ENCODE data around the gene OR14I1.
"Not testable (repeated sequence)": the region's sequence is repeated elsewhere in the genome, so short reads cannot be mapped to it uniquely, and the experiment has no call there.

Gene OR14I1

GRCh38 chr1:248695451-248696132 lies 7.0 kb downstream of the OR14I1 start:
- in situ Hi-C loops (cut with HindIII; ENCODE audit: low pct_ligation_motif_present, low pct_unique_long_range_greater_than_20kb, low sequenced_read_pairs), result no loop called here
- no peak for DNase-seq

GRCh38 chr1:248691567-248692155 lies 10.9 kb downstream of the OR14I1 start:
- DNase-seq, result no peak
- in situ Hi-C loops (cut with HindIII; ENCODE audit: low pct_ligation_motif_present, low pct_unique_long_range_greater_than_20kb, low sequenced_read_pairs), result no loop called here

- no peak for DNase-seq
- in situ Hi-C loops (cut with HindIII; ENCODE audit: low pct_ligation_motif_present, low pct_unique_long_range_greater_than_20kb, low sequenced_read_pairs), result no loop called here
These were observed 13.9 kb downstream of the OR14I1 start for GRCh38 chr1:248688527-248689298.

GRCh38 chr1:248686815-248687214 lies 15.8 kb downstream of the OR14I1 start:
- in situ Hi-C loops (cut with HindIII; ENCODE audit: low pct_ligation_motif_present, low pct_unique_long_range_greater_than_20kb, low sequenced_read_pairs), result no loop called here
- DNase-seq, result peak; percentile 42

- in situ Hi-C loops (cut with HindIII; ENCODE audit: low pct_ligation_motif_present, low pct_unique_long_range_greater_than_20kb, low sequenced_read_pairs), result no loop called here
- no peak for DNase-seq
These were observed 20.9 kb downstream of the OR14I1 start for GRCh38 chr1:248681651-248682050.

- peak; percentile 14 for DNase-seq
- in situ Hi-C loops (cut with HindIII; ENCODE audit: low pct_ligation_motif_present, low pct_unique_long_range_greater_than_20kb, low sequenced_read_pairs), result no loop called here
These were observed 32.6 kb downstream of the OR14I1 start for GRCh38 chr1:248670003-248670402.

- DNase-seq; in situ Hi-C loops (cut with HindIII; ENCODE audit: low pct_ligation_motif_present, low pct_unique_long_range_greater_than_20kb, low sequenced_read_pairs): not testable (repeated sequence)
These were observed 38.9 kb downstream of the OR14I1 start for GRCh38 chr1:248663453-248664328.

- DNase-seq; in situ Hi-C loops (cut with HindIII; ENCODE audit: low pct_ligation_motif_present, low pct_unique_long_range_greater_than_20kb, low sequenced_read_pairs): not testable (repeated sequence)
These were observed 45.8 kb downstream of the OR14I1 start for GRCh38 chr1:248656797-248657196.

- in situ Hi-C loops (cut with HindIII; ENCODE audit: low pct_ligation_motif_present, low pct_unique_long_range_greater_than_20kb, low sequenced_read_pairs); DNase-seq: not testable (repeated sequence)
These were observed 47.2 kb downstream of the OR14I1 start, which contains the start of gene OR2T27 for GRCh38 chr1:248655354-248655753. TSS of gene OR2T27 (minus strand) at chr1:248655528. CDS start at chr1:248650884, 4,644 bp downstream.

All from ACHN (cell line).